Ovary (tissue), 3 donors: ENCODE measurements around the gene CCDC178.

Source experiments
- CTCF ChIP-seq, 3 donors: fragments of 450-650 bp in 2 of 3; fragments of 200-600 bp in 1 of 3; IDR thresholded peaks; one replicate each; pipeline versions ENCODE4 v1.5.1 to v1.8.0; 2016 to 2022; ENCODE audit warnings: antibody characterized with exemption in 3 of 3, mild to moderate bottlenecking in 1 of 3
- POLR2A ChIP-seq: fragments of 450-650 bp; IDR thresholded peaks from one replicate; pipeline ENCODE4 v1.6.1; 2017; ENCODE audit warnings: antibody characterized with exemption, mild to moderate bottlenecking, moderate library complexity
- donor health status: DM: no; HTN: no; CAD: no.

DNA sequence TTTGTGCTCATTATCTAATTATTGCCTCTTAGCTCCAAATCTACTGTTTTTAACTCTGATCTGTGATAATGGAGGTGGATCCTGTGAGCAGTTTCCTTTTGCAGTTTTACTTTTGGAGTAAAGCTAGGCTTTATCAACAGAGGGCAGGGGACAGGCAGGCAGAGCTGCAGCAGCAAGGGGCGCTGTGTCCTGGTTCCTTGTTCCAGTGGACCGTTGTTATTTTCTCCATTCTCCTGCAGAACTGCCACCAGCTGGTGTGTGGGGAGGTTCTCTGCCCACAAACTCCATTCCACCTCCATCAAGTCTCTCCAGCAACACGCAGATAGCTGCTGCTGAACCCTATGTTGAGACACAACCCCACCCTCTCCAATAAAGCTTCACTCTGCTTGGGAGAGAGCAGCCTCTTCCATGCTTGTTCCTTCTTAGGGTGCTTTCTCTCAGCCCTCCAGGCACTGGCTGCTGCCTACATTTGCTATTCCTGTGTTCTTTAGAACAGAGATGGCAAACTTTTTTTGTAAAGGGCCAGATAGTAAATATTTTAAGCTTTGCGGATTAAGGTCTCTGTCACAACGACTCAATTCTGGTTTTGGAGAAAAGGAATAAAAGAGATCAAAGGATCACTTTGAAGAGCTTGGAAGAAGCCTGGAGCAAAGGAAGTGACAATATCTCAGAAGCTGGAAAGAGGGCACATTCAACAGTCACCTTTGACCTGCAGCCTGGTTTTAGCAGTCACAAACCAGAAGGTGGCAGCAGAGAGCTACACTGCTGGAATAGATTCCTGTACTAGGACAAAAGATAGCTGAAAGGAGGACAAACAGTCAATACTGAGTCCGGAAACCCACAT lies 208.8 kb downstream of the CCDC178 start:
- no peak for TF ChIP-seq POLR2A
- TF ChIP-seq CTCF (IDR thresholded peaks at IDR 0.05): peak; percentile 48 to 78 (median 65)
